ENCODE measurements around the gene DND1.

- TF ChIP-seq CTCF (IDR thresholded peaks at IDR 0.05): no peak
- no peak for TF ChIP-seq POLR2A (IDR thresholded peaks at IDR 0.05)
Observed at GRCh38 chr5:140630292-140631035, 42.9 kb downstream of the DND1 start.
